ENCODE results near the gene LTBR. TPM values are rescaled to one million over a fixed set of nuclear protein-coding genes. Genes with fewer than 3 reads are reported as not detected.

LTBR gene
- total and polyA plus RNA-seq, 2 donors (not counting 3 experiments of a cell fraction or from before 2014, with no cell fraction given), result 70.7 to 102 TPM

- no peak overlapping the region for H3K27ac ChIP-seq (ENCODE audit: insufficient read depth, low read depth, low read length)
These were observed 22.1 kb upstream of the LTBR start for GRCh38 chr12:6361834-6362233.

More at GRCh38 chr12:6361834-6362233, 22.1 kb upstream of the LTBR start:
- dilution Hi-C loops (cut with MboI; ENCODE audit: extremely low pct_ligation_motif_present, low sequenced_read_pairs), result no loop called here
- Histone ChIP-seq H2AFZ (ENCODE audit: low read depth, low read length) (peak overlapping the region; percentile 92), H3K4me3 (replicated peaks in 1 of 3; ENCODE audit: insufficient read depth in 1 of 3, low read depth in 1 of 3, low read length in 3 of 3) (no peak overlapping the region), H3K4me1 (ENCODE audit: control insufficient read depth, extremely low read depth, insufficient read depth, low read length) (peaks cover 18% of the 10 kb centered on the region), H3K9me3 (replicated peaks; ENCODE audit: control insufficient read depth, insufficient read depth, low read length) (no peaks in the 10 kb centered on the region), H3K27me3 (ENCODE audit: control insufficient read depth in 2 of 2, insufficient read depth in 2 of 2, low read length in 2 of 2) (no peaks in the 10 kb centered on the region), H3K9me1 (replicated peaks; ENCODE audit: control insufficient read depth, extremely low read depth, insufficient read depth, low read length) (no peaks in the 10 kb centered on the region), H4K20me1 (replicated peaks; ENCODE audit: control insufficient read depth, extremely low read depth, insufficient read depth, low read length) (no peaks in the 10 kb centered on the region), H3K79me2 (ENCODE audit: control insufficient read depth, insufficient read depth, low read length) (no peaks in the 10 kb centered on the region), H3K4me2 (ENCODE audit: insufficient read depth, low read length) (peak overlapping the region; percentile 25), H3K9ac (replicated peaks; ENCODE audit: extremely low read depth, insufficient read depth, low read length) (no peak overlapping the region), H3K36me3 (ENCODE audit: control insufficient read depth in 2 of 2, extremely low read depth in 1 of 2, insufficient read depth in 2 of 2, low read length in 2 of 2) (no peaks in the 10 kb centered on the region)
- intact Hi-C loops (cut with micrococcal nuclease), result loop anchor here (2.0 kb wide), 2 partner anchors 25 to 39 kb away; no protein-coding TSS in a partner anchor
- no TSS peak for BruUV-seq (replicated peaks)
- DNase-seq (ENCODE audit: low read depth, low spot score) (peak; percentile 31), FAIRE-seq (peak; percentile 33)
- CTCF ChIA-PET, result interaction anchor here (1.4 to 1.9 kb wide), 3 partner anchors 13 to 25 kb away, joined by 4 to 7 read pairs (median 5); no protein-coding TSS in a partner anchor
- TF ChIP-seq POLR2A (IDR thresholded peaks at IDR 0.05; ENCODE audit: low read depth, low read length) (no peak), GATA2 (IDR thresholded peaks at IDR 0.05; ENCODE audit: insufficient read depth, insufficient read length, low read depth, low read length) (no peak), POLR2AphosphoS5 (IDR thresholded peaks at IDR 0.05; ENCODE audit: insufficient read depth, low read depth, low read length) (no peak), MYC (IDR thresholded peaks at IDR 0.05; ENCODE audit: low read depth, low read length) (no peak), CTCF (IDR thresholded peaks at IDR 0.05; ENCODE audit: extremely low read depth in 1 of 2, insufficient read depth in 1 of 2, low read depth in 1 of 2, low read length in 2 of 2) (no peak), MAX (IDR thresholded peaks at IDR 0.05; ENCODE audit: insufficient read depth, insufficient read length) (no peak), FOS (IDR thresholded peaks at IDR 0.05; ENCODE audit: borderline replicate concordance, insufficient read depth, low read length) (no peak), JUN (IDR thresholded peaks at IDR 0.05; ENCODE audit: borderline replicate concordance, insufficient read depth, insufficient read length, low read depth) (no peak), EZH2 (IDR thresholded peaks at IDR 0.05; ENCODE audit: borderline replicate concordance, low read depth, low read length, severe bottlenecking) (no peak)
- POLR2A ChIA-PET, result no interaction called here

All from endothelial cell of umbilical vein (primary cell).